ENCODE data around the gene IVL. TPM values are rescaled to one million over a fixed set of nuclear protein-coding genes. Genes with fewer than 3 reads are reported as not detected.

Gene IVL, protein sequence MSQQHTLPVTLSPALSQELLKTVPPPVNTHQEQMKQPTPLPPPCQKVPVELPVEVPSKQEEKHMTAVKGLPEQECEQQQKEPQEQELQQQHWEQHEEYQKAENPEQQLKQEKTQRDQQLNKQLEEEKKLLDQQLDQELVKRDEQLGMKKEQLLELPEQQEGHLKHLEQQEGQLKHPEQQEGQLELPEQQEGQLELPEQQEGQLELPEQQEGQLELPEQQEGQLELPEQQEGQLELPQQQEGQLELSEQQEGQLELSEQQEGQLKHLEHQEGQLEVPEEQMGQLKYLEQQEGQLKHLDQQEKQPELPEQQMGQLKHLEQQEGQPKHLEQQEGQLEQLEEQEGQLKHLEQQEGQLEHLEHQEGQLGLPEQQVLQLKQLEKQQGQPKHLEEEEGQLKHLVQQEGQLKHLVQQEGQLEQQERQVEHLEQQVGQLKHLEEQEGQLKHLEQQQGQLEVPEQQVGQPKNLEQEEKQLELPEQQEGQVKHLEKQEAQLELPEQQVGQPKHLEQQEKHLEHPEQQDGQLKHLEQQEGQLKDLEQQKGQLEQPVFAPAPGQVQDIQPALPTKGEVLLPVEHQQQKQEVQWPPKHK
- total RNA-seq, result under 1 TPM; 0.46 to 0.57 TPM

- intact Hi-C loops (cut with DNase I), result no loop called here
- no peaks in the 10 kb centered on the region for H3K4me1 ChIP-seq (replicated peaks)
- H3K4me3 ChIP-seq, result no peak within 1 kb of the TSS
- WGBS, result 66% methylated on average over 4 of the region's 4 CpGs
- H3K27me3 ChIP-seq (replicated peaks; ENCODE audit: insufficient read depth), result no peaks in the 10 kb centered on the region
- TF ChIP-seq CTCF (IDR thresholded peaks at IDR 0.05) (no peak), POLR2A (IDR thresholded peaks at IDR 0.05) (no peak), POLR2AphosphoS5 (IDR thresholded peaks at IDR 0.05) (no peak)
- no peaks in the 10 kb centered on the region for H3K9me3 ChIP-seq
- H3K36me3 ChIP-seq, result no peaks in the 10 kb centered on the region
- no peak within 1 kb of the TSS for H3K27ac ChIP-seq
- DNase-seq (ENCODE audit: low spot score), result no peak
Observed at GRCh38 chr1:152907686-152908601, at the start of gene IVL. Gene IVL, plus strand, starts transcription at chr1:152908546. Its CDS starts 1,252 bp downstream, at chr1:152909798.

- Histone ChIP-seq H3K27me3 (replicated peaks; ENCODE audit: insufficient read depth) (peaks cover 2% of the 10 kb centered on the region), H3K4me3 (no peak within 1 kb of the TSS), H3K4me1 (replicated peaks) (no peaks in the 10 kb centered on the region), H3K27ac (no peak within 1 kb of the TSS), H3K36me3 (no peaks in the 10 kb centered on the region), H3K9me3 (no peaks in the 10 kb centered on the region)
- TF ChIP-seq CTCF (IDR thresholded peaks at IDR 0.05), result no peak
- TF ChIP-seq POLR2AphosphoS5 (IDR thresholded peaks at IDR 0.05), result no peak
- no peak for TF ChIP-seq POLR2A (IDR thresholded peaks at IDR 0.05)
- DNase-seq (ENCODE audit: low spot score), result no peak
- 90% methylated on average over 3 of the region's 3 CpGs for WGBS
- intact Hi-C loops (cut with DNase I), result no loop called here
Observed at GRCh38 chr1:152859696-152860095, 48.6 kb upstream of the IVL start, which contains the start of gene LCE7A. Gene LCE7A, plus strand, starts transcription at chr1:152859996. Its CDS starts 702 bp downstream, at chr1:152860698.

DNA sequence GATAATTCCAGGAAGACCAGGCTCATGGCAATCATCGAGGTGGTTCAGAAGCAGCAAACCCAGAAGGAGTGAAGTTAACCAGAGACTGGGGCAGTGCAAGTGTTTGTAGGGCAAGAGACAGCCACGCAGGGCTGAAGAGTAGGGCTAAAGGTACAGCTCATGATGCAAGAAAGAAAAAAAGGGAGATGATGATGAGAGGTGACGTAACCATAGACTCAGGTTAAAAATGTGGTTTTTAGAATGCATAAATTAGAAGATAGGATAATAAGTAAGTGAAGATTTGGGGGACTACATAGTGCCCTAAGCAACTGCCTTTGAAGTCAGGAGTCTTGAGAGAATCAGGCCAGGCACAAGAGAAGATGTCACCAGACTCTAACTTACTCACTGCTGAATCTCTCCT is 48.2 kb upstream of the IVL start:
- Histone ChIP-seq H3K4me1 (replicated peaks) (no peaks in the 10 kb centered on the region), H3K36me3 (no peaks in the 10 kb centered on the region), H3K9me3 (no peaks in the 10 kb centered on the region), H3K27me3 (replicated peaks; ENCODE audit: insufficient read depth) (peaks cover 2% of the 10 kb centered on the region), H3K4me3 (no peak overlapping the region), H3K27ac (no peak overlapping the region)
- no peak for DNase-seq (ENCODE audit: low spot score)
- WGBS, result 88% methylated on average over 3 of the region's 3 CpGs
- intact Hi-C loops (cut with DNase I), result no loop called here
- TF ChIP-seq POLR2A (IDR thresholded peaks at IDR 0.05), result no peak

- intact Hi-C loops (cut with DNase I), result no loop called here
- H3K4me3 ChIP-seq, result no peak overlapping the region
- peaks cover 2% of the 10 kb centered on the region for H3K27me3 ChIP-seq (replicated peaks; ENCODE audit: insufficient read depth)
- no peaks in the 10 kb centered on the region for H3K36me3 ChIP-seq
- H3K27ac ChIP-seq, result no peak overlapping the region
- no peaks in the 10 kb centered on the region for H3K4me1 ChIP-seq (replicated peaks)
- H3K9me3 ChIP-seq, result no peaks in the 10 kb centered on the region
- WGBS, result 87% methylated on average over 4 of the region's 4 CpGs
- DNase-seq (ENCODE audit: low spot score), result no peak
- TF ChIP-seq CTCF (IDR thresholded peaks at IDR 0.05) (no peak), POLR2A (IDR thresholded peaks at IDR 0.05) (no peak), POLR2AphosphoS5 (IDR thresholded peaks at IDR 0.05) (no peak)
Observed at GRCh38 chr1:152861374-152861773, 47.0 kb upstream of the IVL start.

- Histone ChIP-seq H3K4me1 (replicated peaks) (no peaks in the 10 kb centered on the region), H3K27ac (no peak overlapping the region), H3K9me3 (no peaks in the 10 kb centered on the region), H3K4me3 (no peak overlapping the region), H3K27me3 (replicated peaks; ENCODE audit: insufficient read depth) (no peaks in the 10 kb centered on the region), H3K36me3 (no peaks in the 10 kb centered on the region)
- intact Hi-C loops (cut with DNase I), result no loop called here
- no peak for DNase-seq (ENCODE audit: low spot score)
- TF ChIP-seq POLR2AphosphoS5 (IDR thresholded peaks at IDR 0.05) (no peak), CTCF (IDR thresholded peaks at IDR 0.05) (no peak), POLR2A (IDR thresholded peaks at IDR 0.05) (no peak)
Observed at GRCh38 chr1:152864443-152864842, 43.9 kb upstream of the IVL start.
